SK-N-SH (cell line): ENCODE results near the gene SMO. TPM values are rescaled to one million over a fixed set of nuclear protein-coding genes. Genes with fewer than 3 reads are reported as not detected.
"Not testable (repeated sequence)": the region's sequence is repeated elsewhere in the genome, so short reads cannot be mapped to it uniquely, and the experiment has no call there.

Experiments
- CTCF ChIA-PET: fragments of 300-600, 350-600 bp; formaldehyde crosslinking; extraction: SDS; loops from one replicate; lab custom pipeline; 2021; lab: Yijun Ruan, JAX
- POLR2A ChIA-PET: fragments of 350-600 bp; sonication (Branson Sonifier 250); formaldehyde crosslinking; extraction: SDS; loops from one replicate; lab custom pipeline; 2020; ENCODE audit warnings: antibody characterized with exemption, inconsistent platforms; lab: Yijun Ruan, JAX
- DNase-seq: peaks from one replicate; pipeline ENCODE4 v3.0.0; 2012
- H2AFZ ChIP-seq: fragments of 200-600 bp; sonication (generic); 2 replicates; pipeline ENCODE4 v1.8.1; 2016; ENCODE audit warnings: antibody characterized with exemption, mild to moderate bottlenecking, low read depth
- H3F3A ChIP-seq: fragments of 200-600 bp; sonication (generic); replicated peaks from 2 replicates; pipeline ENCODE3; 2016; ENCODE audit warnings: antibody characterized with exemption, mild to moderate bottlenecking; ENCODE audit not compliant: insufficient read depth
- H3K27ac ChIP-seq, 2 experiments: fragments of 200-500 bp in 1 of 2; fragments of 200-600 bp in 1 of 2; sonication (Bioruptor generic) in 1 of 2; sonication (generic), shearing (Covaris generic) in 1 of 2; 2 replicates each; pipeline versions ENCODE4 v1.5.1 to v1.6.1; 2014 to 2016; ENCODE audit warnings: low read depth in 2 of 2, inconsistent platforms in 1 of 2, low read length in 1 of 2, mild to moderate bottlenecking in 1 of 2, mixed read lengths in 1 of 2
- H3K27me3 ChIP-seq: fragments of 200-600 bp; sonication (generic), shearing (Covaris generic); 2 replicates; pipeline ENCODE4 v1.6.1; 2016; ENCODE audit warnings: mixed run types; ENCODE audit not compliant: insufficient read depth
- H3K36me3 ChIP-seq, 2 experiments: fragments of 200-500 bp in 1 of 2; fragments of 200-600 bp in 1 of 2; sonication (Bioruptor generic) in 1 of 2; sonication (generic) in 1 of 2; replicated peaks in 1 of 2; 2 replicates each; pipeline versions ENCODE3 to v1.5.1; 2014 to 2016; ENCODE audit warnings: low read length in 1 of 2, mild to moderate bottlenecking in 1 of 2; ENCODE audit not compliant: insufficient read depth in 2 of 2, control insufficient read depth in 1 of 2
- H3K4me1 ChIP-seq, 2 experiments: fragments of 200-500 bp in 1 of 2; fragments of 200-600 bp in 1 of 2; sonication (Bioruptor generic) in 1 of 2; sonication (generic), shearing (Covaris generic) in 1 of 2; 2 replicates each; pipeline versions ENCODE4 v1.5.1 to v1.6.1; 2014 to 2016; ENCODE audit warnings: low read depth in 1 of 2, low read length in 1 of 2, mixed run types in 1 of 2; ENCODE audit not compliant: insufficient read depth in 2 of 2, control insufficient read depth in 1 of 2
- H3K4me2 ChIP-seq: fragments of 200-600 bp; sonication (generic), shearing (Covaris generic); 2 replicates; pipeline ENCODE4 v1.6.1; 2017; ENCODE audit warnings: mixed run types
- H3K4me3 ChIP-seq, 2 experiments: fragments of 200-500 bp in 1 of 2; fragments of 200-600 bp in 1 of 2; sonication (Bioruptor generic) in 1 of 2; sonication (generic), shearing (Covaris generic) in 1 of 2; 2 replicates each; pipeline versions ENCODE4 v1.5.1 to v1.8.1; 2014 to 2016; ENCODE audit warnings: low read depth in 2 of 2, inconsistent platforms in 1 of 2, low read length in 1 of 2, mild to moderate bottlenecking in 1 of 2, mixed read lengths in 1 of 2, moderate library complexity in 1 of 2
- H3K79me2 ChIP-seq: fragments of 200-600 bp; sonication (generic); 2 replicates; pipeline ENCODE4 v1.8.1; 2017; ENCODE audit warnings: mild to moderate bottlenecking; ENCODE audit not compliant: insufficient read depth
- H3K9ac ChIP-seq: fragments of 200-600 bp; sonication (generic); 2 replicates; pipeline ENCODE4 v1.6.1; 2017; ENCODE audit warnings: mixed run types
- H3K9me2 ChIP-seq: fragments of 200-600 bp; sonication (generic); 2 replicates; pipeline ENCODE4 v1.6.1; 2017; ENCODE audit warnings: mixed run types
- H3K9me3 ChIP-seq: fragments of 200-600 bp; sonication (generic); 2 replicates; pipeline ENCODE4 v1.6.1; 2017; ENCODE audit warnings: mixed run types, mild to moderate bottlenecking, moderate library complexity
- H4K20me1 ChIP-seq: fragments of 200-600 bp; sonication (generic); 2 replicates; pipeline ENCODE4 v1.6.1; 2017; ENCODE audit warnings: mild to moderate bottlenecking, mixed run types; ENCODE audit not compliant: insufficient read depth
- ELF1 ChIP-seq: IDR thresholded peaks from 2 replicates; pipeline ENCODE4 v1.4.0; 2012
- EP300 ChIP-seq, 2 experiments: IDR thresholded peaks; 2 replicates each; pipeline versions ENCODE4 v1.4.0 to v1.6.1; 2012; ENCODE audit warnings: borderline replicate concordance in 1 of 2, low read depth in 1 of 2, low read length in 1 of 2
- EZH2phosphoT487 ChIP-seq: fragments of 200-600 bp; sonication (generic); IDR thresholded peaks from 2 replicates; pipeline ENCODE4 v1.6.1; 2017; ENCODE audit warnings: low read depth, mixed run types, mild to moderate bottlenecking, antibody characterized with exemption, moderate library complexity, borderline replicate concordance
- GATA2 ChIP-seq: sonication (generic); formaldehyde crosslinking; IDR thresholded peaks from 2 replicates; pipeline ENCODE4 v1.5.0; 2020; ENCODE audit warnings: mild to moderate bottlenecking, missing genetic modification reagents
- IRF3 ChIP-seq: fragments of 150-350 bp; IDR thresholded peaks from 2 replicates; pipeline ENCODE4 v1.6.1; 2016; ENCODE audit warnings: mild to moderate bottlenecking, low read depth, low read length
- JUND ChIP-seq: IDR thresholded peaks from 2 replicates; pipeline ENCODE4 v1.4.0; 2012
- NFIC ChIP-seq: IDR thresholded peaks from 2 replicates; pipeline ENCODE4 v1.4.0; 2012; ENCODE audit warnings: borderline replicate concordance
- NRF1 ChIP-seq: IDR thresholded peaks from 2 replicates; pipeline ENCODE4 v1.6.1; 2012; ENCODE audit warnings: low read depth, mild to moderate bottlenecking, low read length
- POLR2AphosphoS5 ChIP-seq: IDR thresholded peaks from 2 replicates; pipeline ENCODE4 v1.6.1; 2012; ENCODE audit warnings: low read depth, low read length
- RCOR1 ChIP-seq: fragments of 150-350 bp; IDR thresholded peaks from 2 replicates; pipeline ENCODE4 v1.6.1; 2017; ENCODE audit warnings: antibody characterized with exemption, low read length
- RXRA ChIP-seq: IDR thresholded peaks from 2 replicates; pipeline ENCODE4 v1.4.0; 2012; ENCODE audit warnings: low read depth, mild to moderate bottlenecking, borderline replicate concordance
- TAF1 ChIP-seq: IDR thresholded peaks from 2 replicates; pipeline ENCODE4 v1.6.1; 2012; ENCODE audit warnings: low read depth, mild to moderate bottlenecking, low read length, moderate library complexity, borderline replicate concordance
- TCF12 ChIP-seq: IDR thresholded peaks from 2 replicates; pipeline ENCODE4 v1.4.0; 2012
- USF1 ChIP-seq: IDR thresholded peaks from 2 replicates; pipeline ENCODE4 v1.4.0; 2012; ENCODE audit warnings: low read depth, borderline replicate concordance
- YY1 ChIP-seq: IDR thresholded peaks from 2 replicates; pipeline ENCODE4 v1.4.0; 2012; ENCODE audit warnings: low read depth, mild to moderate bottlenecking
- ZBTB33 ChIP-seq: IDR thresholded peaks from 2 replicates; pipeline ENCODE4 v1.4.0; 2012; ENCODE audit warnings: low read depth, borderline replicate concordance
- WGBS: methylation state at CpG from one replicate; pipeline ENCODE4 v1.1.6; 2017; ENCODE audit warnings: low lambda C conversion rate; 5-methylcytosine and 5-hydroxymethylcytosine counted together
- polyA plus RNA-seq, 3 experiments: library from polyadenylated mRNA; depleted of rRNA; stranded (reverse); fragments of >200 nt; gene quantifications; 2 replicates each; pipeline ENCODE4 v1.2.3, GENCODE V29; 2012
- TF ChIP-seq, protein P1 (sequence below): IDR thresholded peaks from 2 replicates; pipeline ENCODE4 v1.4.0; 2012; ENCODE audit warnings: low read depth
- TF ChIP-seq, protein P2 (sequence below): fragments of 200-600 bp; sonication (generic); IDR thresholded peaks from 2 replicates; pipeline ENCODE4 v1.6.1; 2017; ENCODE audit warnings: antibody characterized with exemption, mild to moderate bottlenecking, moderate library complexity

SMO gene
- polyA plus RNA-seq, 1 of the 3 experiments (the other 2 are of a cell fraction): 37.0 TPM

GRCh38 chr7:129218514-129219062 is 30.2 kb downstream of the SMO start (continued):
- TF ChIP-seq TAF1 (no peak), IRF3 (no peak), RCOR1 (peak; percentile 64; the same call in 1 of the 2 replicates), JUND (no peak), RXRA (no peak), ELF1 (no peak), GATA2 (no peak), NFIC (no peak), EZH2phosphoT487 (no peak)
- TF ChIP-seq, protein P1, sequence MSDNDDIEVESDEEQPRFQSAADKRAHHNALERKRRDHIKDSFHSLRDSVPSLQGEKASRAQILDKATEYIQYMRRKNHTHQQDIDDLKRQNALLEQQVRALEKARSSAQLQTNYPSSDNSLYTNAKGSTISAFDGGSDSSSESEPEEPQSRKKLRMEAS: no peak
- TF ChIP-seq, all 33 proteins: peak for 8

GRCh38 chr7:129219166-129219565 is 30.7 kb downstream of the SMO start:
- H3F3A ChIP-seq, H3K9me2 ChIP-seq, H3K4me3 ChIP-seq, H3K27me3 ChIP-seq, H2AFZ ChIP-seq, H3K36me3 ChIP-seq, H3K4me1 ChIP-seq, H3K79me2 ChIP-seq, H4K20me1 ChIP-seq, H3K27ac ChIP-seq, H3K4me2 ChIP-seq, DNase-seq, H3K9ac ChIP-seq, H3K9me3 ChIP-seq: not testable (repeated sequence)
- ChIA-PET POLR2A (interaction anchor here (0.6 to 1.2 kb wide), 3 partner anchors 79 to 428 kb away, joined by 3 to 5 read pairs (median 3); no protein-coding TSS in a partner anchor), CTCF (interaction anchor here (0.6 to 8.6 kb wide), 112 partner anchors 9 to 818 kb away, joined by 3 to 363 read pairs (median 9); partner anchors contain the start of genes KCP, SMO, STRIP2 and TSPAN33)
- WGBS: 80% methylated on average over 4 of the region's 4 CpGs

DNA sequence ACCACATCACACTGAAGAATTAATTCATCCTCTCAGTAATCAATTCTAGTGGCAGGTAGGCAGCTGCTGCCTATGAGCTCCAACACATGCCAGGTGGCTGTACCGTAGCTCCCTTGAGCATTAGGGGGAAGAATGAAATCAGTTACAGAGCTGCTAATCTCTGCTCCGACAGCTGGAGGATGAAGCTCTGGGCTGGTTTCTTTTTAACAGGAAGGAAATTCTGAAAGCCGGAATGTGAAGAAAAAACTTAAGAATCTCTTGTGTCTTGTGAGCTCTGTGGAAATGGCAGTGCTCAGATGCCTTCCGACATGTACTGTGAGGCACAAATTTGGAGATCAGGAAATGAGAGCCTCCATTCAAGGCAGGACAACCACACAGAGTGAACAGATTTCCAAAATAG is 33.6 kb downstream of the SMO start:
- Histone ChIP-seq H3K9me2 (no peaks in the 10 kb centered on the region), H3F3A (peaks cover 7% of the 10 kb centered on the region), H3K79me2 (peaks cover 12% of the 10 kb centered on the region; the same call in 1 of the 2 replicates), H3K27ac (no peak overlapping the region), H3K27me3 (no peaks in the 10 kb centered on the region), H2AFZ (no peak overlapping the region), H4K20me1 (no peaks in the 10 kb centered on the region), H3K4me1 (peaks cover 0 to 8% of the 10 kb centered on the region in 2 experiments; a peak in 3 of 4 replicates), H3K4me3 (no peak overlapping the region), H3K36me3 (no peaks in the 10 kb centered on the region), H3K9ac (no peak overlapping the region), H3K4me2 (no peak overlapping the region), H3K9me3 (no peaks in the 10 kb centered on the region)
- ChIA-PET POLR2A (no interaction called here), CTCF (interaction anchor here (0.7 to 8.6 kb wide), 8 partner anchors 8 to 250 kb away, joined by 3 to 363 read pairs (median 6); no protein-coding TSS in a partner anchor)
- no peak for TF ChIP-seq RXRA
- no peak for TF ChIP-seq POLR2AphosphoS5
- TF ChIP-seq GATA2: no peak
- TF ChIP-seq YY1: no peak
- no peak for TF ChIP-seq TAF1
- TF ChIP-seq, protein P1: no peak
- TF ChIP-seq, protein P2, sequence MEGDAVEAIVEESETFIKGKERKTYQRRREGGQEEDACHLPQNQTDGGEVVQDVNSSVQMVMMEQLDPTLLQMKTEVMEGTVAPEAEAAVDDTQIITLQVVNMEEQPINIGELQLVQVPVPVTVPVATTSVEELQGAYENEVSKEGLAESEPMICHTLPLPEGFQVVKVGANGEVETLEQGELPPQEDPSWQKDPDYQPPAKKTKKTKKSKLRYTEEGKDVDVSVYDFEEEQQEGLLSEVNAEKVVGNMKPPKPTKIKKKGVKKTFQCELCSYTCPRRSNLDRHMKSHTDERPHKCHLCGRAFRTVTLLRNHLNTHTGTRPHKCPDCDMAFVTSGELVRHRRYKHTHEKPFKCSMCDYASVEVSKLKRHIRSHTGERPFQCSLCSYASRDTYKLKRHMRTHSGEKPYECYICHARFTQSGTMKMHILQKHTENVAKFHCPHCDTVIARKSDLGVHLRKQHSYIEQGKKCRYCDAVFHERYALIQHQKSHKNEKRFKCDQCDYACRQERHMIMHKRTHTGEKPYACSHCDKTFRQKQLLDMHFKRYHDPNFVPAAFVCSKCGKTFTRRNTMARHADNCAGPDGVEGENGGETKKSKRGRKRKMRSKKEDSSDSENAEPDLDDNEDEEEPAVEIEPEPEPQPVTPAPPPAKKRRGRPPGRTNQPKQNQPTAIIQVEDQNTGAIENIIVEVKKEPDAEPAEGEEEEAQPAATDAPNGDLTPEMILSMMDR: no peak
- no peak for TF ChIP-seq EP300 (IDR thresholded peaks at IDR 0.05; ENCODE audit: borderline replicate concordance in 1 of 2, low read depth in 1 of 2, low read length in 1 of 2)
- TF ChIP-seq JUND: no peak
- TF ChIP-seq TCF12: no peak
- TF ChIP-seq NRF1: no peak
- no peak for TF ChIP-seq USF1
- TF ChIP-seq RCOR1: no peak
- no peak for TF ChIP-seq ZBTB33
- no peak for DNase-seq
- WGBS: 78% methylated on average over 4 of the region's 4 CpGs
